Osteocyte (in vitro differentiated cells): ENCODE data around the gene PTCD1. TPM values are rescaled to one million over a fixed set of nuclear protein-coding genes. Genes with fewer than 3 reads are reported as not detected.
A peak's percentile ranks its signal among the peaks of the same experiment; 100 is the strongest.

Experiments used
- DNase-seq: peaks from one replicate; pipeline ENCODE4 v3.0.0; 2021; ENCODE audit warnings: mixed read lengths; ENCODE audit not compliant: unreplicated experiment; ENCODE audit errors: extremely low spot score
- H3K27ac Mint-ChIP-seq: one replicate; pipeline ENCODE4 v1.8.0; 2021; ENCODE audit warnings: mild to moderate bottlenecking, mixed read lengths; ENCODE audit not compliant: unreplicated experiment
- H3K27me3 Mint-ChIP-seq: one replicate; pipeline ENCODE4 v1.8.0; 2021; ENCODE audit warnings: mixed read lengths; ENCODE audit not compliant: unreplicated experiment
- H3K36me3 Mint-ChIP-seq: one replicate; pipeline ENCODE4 v1.8.0; 2021; ENCODE audit warnings: mixed read lengths; ENCODE audit not compliant: unreplicated experiment
- H3K4me1 Mint-ChIP-seq: one replicate; pipeline ENCODE4 v1.8.0; 2021; ENCODE audit warnings: mixed read lengths; ENCODE audit not compliant: unreplicated experiment
- H3K4me3 Mint-ChIP-seq: one replicate; pipeline ENCODE4 v1.8.0; 2021; ENCODE audit warnings: mild to moderate bottlenecking, moderate library complexity, mixed read lengths; ENCODE audit not compliant: unreplicated experiment
- H3K9me3 Mint-ChIP-seq: one replicate; pipeline ENCODE4 v1.8.0; 2021; ENCODE audit warnings: mixed read lengths; ENCODE audit not compliant: unreplicated experiment
- CTCF ChIP-seq: fragments of 200-600 bp; sonication (generic); IDR thresholded peaks from 2 replicates; pipeline ENCODE4 v1.5.0; 2021; ENCODE audit warnings: antibody characterized with exemption, mild to moderate bottlenecking, moderate library complexity
- total RNA-seq: library from RNA; stranded (reverse); gene quantifications from 2 replicates; pipeline ENCODE4 v1.2.1, GENCODE V29; 2021

Gene PTCD1
- total RNA-seq, 1 donor from 2014 or later: 10.5 TPM

- no peak for DNase-seq
- TF ChIP-seq CTCF: no peak
- Mint-ChIP-seq H3K9me3 (no peaks in the 10 kb centered on the region), H3K27ac (peak overlapping the region; percentile 98), H3K36me3 (peaks cover 20% of the 10 kb centered on the region), H3K4me1 (peaks cover 30% of the 10 kb centered on the region), H3K4me3 (peak overlapping the region; percentile 99), H3K27me3 (no peaks in the 10 kb centered on the region)
These were observed 29.4 kb downstream of the PTCD1 start for GRCh38 chr7:99409192-99409572.

- Mint-ChIP-seq H3K36me3 (peaks cover 26% of the 10 kb centered on the region), H3K9me3 (no peaks in the 10 kb centered on the region), H3K4me3 (peak within 1 kb of the TSS; percentile 99), H3K27ac (peak within 1 kb of the TSS; percentile 98), H3K4me1 (peaks cover 30% of the 10 kb centered on the region), H3K27me3 (no peaks in the 10 kb centered on the region)
- peak; percentile 97 for DNase-seq
- no peak for TF ChIP-seq CTCF
These were observed 30.0 kb downstream of the PTCD1 start, which contains the start of the genes BUD31 and PDAP1 for GRCh38 chr7:99408379-99409191. Gene BUD31 (plus strand): TSS chr7:99408969. CDS start chr7:99411093, 2,124 bp downstream. Gene PDAP1 (minus strand): TSS chr7:99408597. CDS start chr7:99408548, 49 bp downstream.

GRCh38 chr7:99407872-99408378, 30.7 kb downstream of the PTCD1 start:
- no peak for DNase-seq
- Mint-ChIP-seq H3K27me3 (no peaks in the 10 kb centered on the region), H3K36me3 (peaks cover 28% of the 10 kb centered on the region), H3K9me3 (no peaks in the 10 kb centered on the region), H3K4me3 (peak overlapping the region; percentile 99), H3K27ac (peak overlapping the region; percentile 98), H3K4me1 (peaks cover 30% of the 10 kb centered on the region)
- no peak for TF ChIP-seq CTCF

GRCh38 chr7:99406557-99406956, 32.0 kb downstream of the PTCD1 start:
- Mint-ChIP-seq H3K4me3 (peak overlapping the region; percentile 99), H3K27ac (no peak overlapping the region), H3K4me1 (peaks cover 30% of the 10 kb centered on the region), H3K27me3 (no peaks in the 10 kb centered on the region), H3K9me3 (no peaks in the 10 kb centered on the region), H3K36me3 (peaks cover 27% of the 10 kb centered on the region)
- no peak for DNase-seq
- TF ChIP-seq CTCF: no peak

- Mint-ChIP-seq H3K9me3 (no peaks in the 10 kb centered on the region), H3K27me3 (no peaks in the 10 kb centered on the region), H3K4me1 (peaks cover 22% of the 10 kb centered on the region), H3K4me3 (no peak overlapping the region), H3K27ac (no peak overlapping the region), H3K36me3 (peaks cover 30% of the 10 kb centered on the region)
- no peak for TF ChIP-seq CTCF
- no peak for DNase-seq
These were observed 33.6 kb downstream of the PTCD1 start for GRCh38 chr7:99404977-99405320.
